NCI-H460 (cell line): ENCODE results near the gene PSMB2. TPM values are rescaled to one million over a fixed set of nuclear protein-coding genes. Genes with fewer than 3 reads are reported as not detected.
A peak's percentile ranks its signal among the peaks of the same experiment; 100 is the strongest.

Experiments used
- DNase-seq: peaks from one replicate; pipeline ENCODE4 v3.0.0-alpha.2; 2016; ENCODE audit warnings: low read depth; ENCODE audit errors: extremely low read depth
- total RNA-seq: library from RNA; depleted of rRNA; stranded (reverse); fragments of >200 nt; shearing (Covaris generic); gene quantifications from 2 replicates; pipeline ENCODE4 v1.2.3, GENCODE V29; 2014; rRNA removed

PSMB2 gene
- total RNA-seq, 1 experiment from 2014 or later = 55.7 TPM

- DNase-seq = no peak
Observed at GRCh38 chr1:35559317-35559944, 81.9 kb downstream of the PSMB2 start.

GRCh38 chr1:35558374-35559316, 82.7 kb downstream of the PSMB2 start:
- no peak for DNase-seq

GRCh38 chr1:35557611-35558373, 83.5 kb downstream of the PSMB2 start, which contains the start of gene NCDN:
Gene NCDN, plus strand, starts transcription at chr1:35557799. Its CDS starts 392 bp downstream, at chr1:35558191.
- DNase-seq = peak; percentile 93

- DNase-seq = peak; percentile 65
Observed at GRCh38 chr1:35557118-35557610, 84.2 kb downstream of the PSMB2 start, which contains the start of gene KIAA0319L. Gene KIAA0319L, minus strand, starts transcription at chr1:35557403. Its CDS starts 2,912 bp downstream, at chr1:35554491.

- no peak for DNase-seq
Observed at GRCh38 chr1:35556484-35557117, 84.7 kb downstream of the PSMB2 start.

- DNase-seq = no peak
Observed at GRCh38 chr1:35555601-35556477, 85.5 kb downstream of the PSMB2 start.

GRCh38 chr1:35555212-35555584, 86.1 kb downstream of the PSMB2 start:
- DNase-seq = no peak

GRCh38 chr1:35554266-35555211, 86.8 kb downstream of the PSMB2 start:
- no peak for DNase-seq

GRCh38 chr1:35553851-35554250, 87.5 kb downstream of the PSMB2 start:
- no peak for DNase-seq

Other genes with a start within 250 kb of the PSMB2 start
- 30.2 and 30.4 TPM in 2 replicates for gene KIAA0319L, start 84.1 kb downstream of the PSMB2 start, total RNA-seq
- gene NCDN, start 83.7 kb downstream of the PSMB2 start, total RNA-seq = 10.0 and 11.3 TPM in 2 replicates
- gene TFAP2E, start 68.2 kb downstream of the PSMB2 start, total RNA-seq = 0.40 TPM in 1 of 2 replicates, not detected in the other
- gene C1orf216, start 77.4 kb upstream of the PSMB2 start, total RNA-seq = 5.1 and 5.5 TPM in 2 replicates
- gene CLSPN, start 128.5 kb upstream of the PSMB2 start, total RNA-seq = 8.2 and 9.2 TPM in 2 replicates
- gene AGO4, start 166.5 kb upstream of the PSMB2 start, total RNA-seq = 8.1 and 9.3 TPM in 2 replicates
- gene AGO1, start 241.7 kb upstream of the PSMB2 start, total RNA-seq = 6.7 TPM in 2 replicates